Keratinocyte (primary cell): ENCODE data around the gene TOX4.

Experiments
- EZH2 ChIP-seq: IDR thresholded peaks from one replicate; pipeline ENCODE4 v1.6.1; 2012; ENCODE audit warnings: inconsistent platforms, mild to moderate bottlenecking, low read length, moderate library complexity
- TF ChIP-seq, protein P1 (sequence below), 3 experiments: IDR thresholded peaks in 1 of 3; conservative IDR thresholded peaks in 1 of 3; optimal IDR thresholded peaks in 1 of 3; 2 replicates in 2 of 3; 3 replicates in 1 of 3; pipeline versions ENCODE3 to v1.5.1; 2011; ENCODE audit warnings: low read length in 3 of 3, mild to moderate bottlenecking in 3 of 3, moderate library complexity in 2 of 3, control low read depth in 1 of 3, inconsistent platforms in 1 of 3; ENCODE audit not compliant: insufficient read depth in 2 of 3; ENCODE audit errors: extremely low read depth in 1 of 3

DNA sequence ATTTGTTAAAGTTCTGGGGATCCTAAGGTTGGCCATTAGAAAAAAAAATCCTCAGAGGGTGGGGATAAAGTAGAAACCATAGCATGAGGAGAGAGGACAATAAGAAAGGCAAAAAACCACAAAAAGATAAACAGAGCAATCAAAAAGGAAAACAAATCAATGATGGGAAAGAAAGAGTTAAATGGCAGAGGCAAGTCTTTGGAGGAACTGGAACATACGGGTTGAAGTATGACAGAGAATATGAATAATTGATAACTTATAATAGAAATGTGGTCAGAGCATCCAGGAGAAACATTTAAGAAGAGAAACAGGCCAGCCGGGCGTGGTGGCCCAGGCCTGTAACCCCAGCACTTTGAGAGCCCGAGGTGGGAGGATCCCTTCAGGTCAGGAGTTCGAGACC lies 67.0 kb downstream of the TOX4 start:
- TF ChIP-seq EZH2 = no peak
- TF ChIP-seq, protein P1, sequence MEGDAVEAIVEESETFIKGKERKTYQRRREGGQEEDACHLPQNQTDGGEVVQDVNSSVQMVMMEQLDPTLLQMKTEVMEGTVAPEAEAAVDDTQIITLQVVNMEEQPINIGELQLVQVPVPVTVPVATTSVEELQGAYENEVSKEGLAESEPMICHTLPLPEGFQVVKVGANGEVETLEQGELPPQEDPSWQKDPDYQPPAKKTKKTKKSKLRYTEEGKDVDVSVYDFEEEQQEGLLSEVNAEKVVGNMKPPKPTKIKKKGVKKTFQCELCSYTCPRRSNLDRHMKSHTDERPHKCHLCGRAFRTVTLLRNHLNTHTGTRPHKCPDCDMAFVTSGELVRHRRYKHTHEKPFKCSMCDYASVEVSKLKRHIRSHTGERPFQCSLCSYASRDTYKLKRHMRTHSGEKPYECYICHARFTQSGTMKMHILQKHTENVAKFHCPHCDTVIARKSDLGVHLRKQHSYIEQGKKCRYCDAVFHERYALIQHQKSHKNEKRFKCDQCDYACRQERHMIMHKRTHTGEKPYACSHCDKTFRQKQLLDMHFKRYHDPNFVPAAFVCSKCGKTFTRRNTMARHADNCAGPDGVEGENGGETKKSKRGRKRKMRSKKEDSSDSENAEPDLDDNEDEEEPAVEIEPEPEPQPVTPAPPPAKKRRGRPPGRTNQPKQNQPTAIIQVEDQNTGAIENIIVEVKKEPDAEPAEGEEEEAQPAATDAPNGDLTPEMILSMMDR (optimal IDR thresholded peaks at IDR 0.05 in 1 of 3, IDR thresholded peaks at IDR 0.05 in 1 of 3, conservative IDR thresholded peaks at IDR 0.05 in 1 of 3; ENCODE audit: extremely low read depth in 1 of 3, insufficient read depth in 2 of 3, low read length in 3 of 3) = no peak
